Immature natural killer cell (primary cell): Measurements from ENCODE around the gene LGI4. TPM values are rescaled to one million over a fixed set of nuclear protein-coding genes. Genes with fewer than 3 reads are reported as not detected.

ENCODE experiments used
- DNase-seq, 3 donors: peaks; one replicate each; pipeline ENCODE4 v3.0.0; 2022; ENCODE audit warnings: mixed read lengths in 1 of 3
- H3K27ac Mint-ChIP-seq, 6 donors: one replicate each; pipeline ENCODE4 v1.8.0; 2020; ENCODE audit warnings: mixed read lengths in 6 of 6, mild to moderate bottlenecking in 5 of 6, inconsistent platforms in 4 of 6, moderate library complexity in 3 of 6
- H3K27me3 Mint-ChIP-seq, 3 donors: one replicate each; pipeline ENCODE4 v1.8.0; 2020 to 2021; ENCODE audit warnings: low read depth in 3 of 3, mild to moderate bottlenecking in 3 of 3, mixed read lengths in 3 of 3, moderate library complexity in 3 of 3, inconsistent platforms in 1 of 3
- H3K36me3 Mint-ChIP-seq, 3 donors: one replicate each; pipeline ENCODE4 v1.8.0; 2020; ENCODE audit warnings: mixed read lengths in 3 of 3, inconsistent platforms in 2 of 3, mild to moderate bottlenecking in 2 of 3
- H3K4me1 Mint-ChIP-seq, 2 donors: one replicate each; pipeline ENCODE4 v1.8.0; 2020; ENCODE audit warnings: inconsistent platforms in 2 of 2, mild to moderate bottlenecking in 2 of 2, mixed read lengths in 2 of 2, moderate library complexity in 1 of 2
- H3K4me3 Mint-ChIP-seq, 5 donors: one replicate each; pipeline ENCODE4 v1.8.0; 2020; ENCODE audit warnings: mild to moderate bottlenecking in 5 of 5, mixed read lengths in 5 of 5, inconsistent platforms in 3 of 5, moderate library complexity in 3 of 5
- H3K9me3 Mint-ChIP-seq, 6 donors: one replicate each; pipeline ENCODE4 v1.8.0; 2020; ENCODE audit warnings: mild to moderate bottlenecking in 6 of 6, mixed read lengths in 6 of 6, inconsistent platforms in 4 of 6, moderate library complexity in 3 of 6
- polyA plus RNA-seq, 3 donors: library from polyadenylated mRNA; unstranded; fragments of 300-500 nt; fragmentation: Illumina TruSeq; gene quantifications; one replicate each; pipeline ENCODE4 v1.2.3, GENCODE V29; 2021

The LGI4 gene
- polyA plus RNA-seq, 3 donors from 2014 or later = not detected

- H3K36me3 Mint-ChIP-seq = peaks cover 0 to 7% (median 0%) of the 10 kb centered on the region in 3 donors
- peaks cover 28 to 36% of the 10 kb centered on the region in 2 donors for H3K4me1 Mint-ChIP-seq
- H3K27ac Mint-ChIP-seq = peak within 1 kb of the TSS in 4 of 6 donors; percentile 2 to 89 (median 20)
Measured at GRCh38 chr19:35143231-35143715, 8.4 kb upstream of the LGI4 start, which contains the start of gene FXYD7. FXYD7 (plus strand) TSS chr19:35143255; CDS start chr19:35143334, 79 bp downstream.

GRCh38 chr19:35142606-35143230 lies 7.9 kb upstream of the LGI4 start:
- Mint-ChIP-seq H3K27me3 (peaks cover 4 to 10% (median 4%) of the 10 kb centered on the region in 3 donors), H3K4me1 (peaks cover 28 to 36% of the 10 kb centered on the region in 2 donors), H3K4me3 (peak overlapping the region in 4 of 5 donors; percentile 58 to 80 (median 66)), H3K36me3 (peaks cover 0 to 7% (median 0%) of the 10 kb centered on the region in 3 donors), H3K9me3 (no peaks in the 10 kb centered on the region), H3K27ac (peak overlapping the region in 1 of 6 donors; percentile 62)
- peak; percentile 64 to 68 (median 66) for DNase-seq

More at GRCh38 chr19:35143231-35143715, 8.4 kb upstream of the LGI4 start, which contains the start of gene FXYD7:
- H3K27me3 Mint-ChIP-seq = peaks cover 2 to 10% (median 4%) of the 10 kb centered on the region in 3 donors
- peak within 1 kb of the TSS; percentile 58 to 87 (median 73) for H3K4me3 Mint-ChIP-seq
- no peaks in the 10 kb centered on the region for H3K9me3 Mint-ChIP-seq
- DNase-seq = peak; percentile 30 to 33 (median 31)

DNA sequence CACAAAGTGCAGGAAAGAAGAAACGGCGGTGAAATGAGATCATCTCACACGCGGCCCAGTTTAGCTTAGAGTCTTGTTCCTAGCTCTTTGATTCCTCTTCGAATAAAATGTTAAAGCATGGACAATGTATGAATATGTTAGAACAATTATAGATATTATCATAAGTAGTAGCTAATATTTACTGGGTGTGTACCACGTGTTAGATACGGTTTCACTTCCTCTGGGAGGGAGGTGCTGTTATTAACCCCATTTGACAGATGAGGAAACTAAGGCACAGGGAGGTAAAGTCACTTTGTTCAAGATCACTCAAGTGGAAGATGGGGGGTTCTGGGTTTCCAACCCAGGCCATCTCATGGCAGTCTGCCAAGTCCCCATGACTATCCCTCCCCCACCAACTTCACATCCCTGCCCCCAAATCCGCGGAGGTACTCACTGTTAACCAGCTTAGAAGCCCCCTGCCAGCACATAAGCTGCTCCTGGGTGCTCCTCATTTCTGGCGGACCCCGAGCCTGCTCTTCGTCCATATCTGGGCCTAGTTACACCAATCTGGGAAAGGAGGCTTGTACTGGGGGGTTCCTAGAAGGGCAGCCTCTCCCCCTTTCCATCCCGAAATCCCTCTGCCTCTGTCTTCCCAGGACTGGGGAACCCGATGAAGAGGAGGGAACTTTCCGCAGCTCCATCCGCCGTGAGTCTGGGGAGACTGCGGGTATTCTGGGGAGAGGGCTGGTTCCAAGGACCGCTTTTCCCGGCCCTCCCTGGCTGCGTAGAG lies 7.2 kb upstream of the LGI4 start:
- Mint-ChIP-seq H3K27ac (peak overlapping the region in 5 of 6 donors; percentile 7 to 72 (median 51)), H3K4me3 (peak overlapping the region; percentile 70 to 87 (median 80)), H3K4me1 (peaks cover 28 to 41% of the 10 kb centered on the region in 2 donors), H3K9me3 (no peaks in the 10 kb centered on the region), H3K36me3 (peaks cover 0 to 7% (median 0%) of the 10 kb centered on the region in 3 donors), H3K27me3 (peaks cover 4 to 10% (median 4%) of the 10 kb centered on the region in 3 donors)
- DNase-seq = no peak

DNA sequence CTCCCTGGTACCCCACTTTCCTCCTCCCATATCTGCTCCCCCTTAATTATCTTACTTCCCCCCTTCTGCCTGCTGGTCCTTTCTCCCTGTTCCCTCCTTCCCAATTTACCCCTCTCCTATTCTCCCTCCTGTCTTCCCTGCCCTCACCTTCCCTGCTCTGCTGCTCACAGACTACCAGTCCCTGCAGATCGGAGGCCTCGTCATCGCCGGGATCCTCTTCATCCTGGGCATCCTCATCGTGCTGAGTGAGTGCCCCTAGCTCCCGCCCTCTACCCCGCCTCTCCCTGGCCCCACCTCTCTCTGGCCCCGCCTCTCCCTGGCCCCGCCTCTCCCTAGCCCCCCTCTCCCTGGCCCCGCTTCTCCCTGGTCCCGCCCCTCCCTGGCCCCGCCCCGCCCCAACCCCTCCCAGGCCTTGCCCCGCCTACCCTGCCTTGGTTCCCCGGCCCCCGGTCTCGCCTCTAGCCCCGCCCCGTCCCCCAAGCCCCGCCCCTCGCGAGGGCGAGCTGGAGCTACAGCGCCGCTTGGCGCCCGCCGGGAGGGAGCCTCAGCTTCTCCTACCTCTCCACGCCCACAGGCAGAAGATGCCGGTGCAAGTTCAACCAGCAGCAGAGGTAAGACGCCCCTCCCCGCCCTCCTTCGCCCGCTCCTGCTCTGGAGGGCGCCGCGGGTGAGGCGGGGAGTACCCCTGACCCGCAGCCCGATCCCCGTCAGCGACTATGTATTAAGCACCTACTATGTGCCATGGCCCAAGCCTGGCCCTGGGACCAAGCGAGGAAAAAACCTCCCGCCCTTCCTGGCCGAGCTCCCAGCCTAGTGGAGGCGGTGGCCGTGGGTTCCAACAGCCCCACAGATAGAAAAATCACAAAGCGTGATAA lies 6.3 kb upstream of the LGI4 start:
- H3K27ac Mint-ChIP-seq = peak overlapping the region in 5 of 6 donors; percentile 50 to 82 (median 77)
- H3K9me3 Mint-ChIP-seq = no peaks in the 10 kb centered on the region
- peaks cover 0 to 7% (median 0%) of the 10 kb centered on the region in 3 donors for H3K36me3 Mint-ChIP-seq
- DNase-seq = peak; percentile 86 to 89 (median 87)
- peak overlapping the region; percentile 70 to 87 (median 80) for H3K4me3 Mint-ChIP-seq
- H3K27me3 Mint-ChIP-seq = peaks cover 4 to 10% (median 6%) of the 10 kb centered on the region in 3 donors
- peaks cover 28 to 42% of the 10 kb centered on the region in 2 donors for H3K4me1 Mint-ChIP-seq

DNA sequence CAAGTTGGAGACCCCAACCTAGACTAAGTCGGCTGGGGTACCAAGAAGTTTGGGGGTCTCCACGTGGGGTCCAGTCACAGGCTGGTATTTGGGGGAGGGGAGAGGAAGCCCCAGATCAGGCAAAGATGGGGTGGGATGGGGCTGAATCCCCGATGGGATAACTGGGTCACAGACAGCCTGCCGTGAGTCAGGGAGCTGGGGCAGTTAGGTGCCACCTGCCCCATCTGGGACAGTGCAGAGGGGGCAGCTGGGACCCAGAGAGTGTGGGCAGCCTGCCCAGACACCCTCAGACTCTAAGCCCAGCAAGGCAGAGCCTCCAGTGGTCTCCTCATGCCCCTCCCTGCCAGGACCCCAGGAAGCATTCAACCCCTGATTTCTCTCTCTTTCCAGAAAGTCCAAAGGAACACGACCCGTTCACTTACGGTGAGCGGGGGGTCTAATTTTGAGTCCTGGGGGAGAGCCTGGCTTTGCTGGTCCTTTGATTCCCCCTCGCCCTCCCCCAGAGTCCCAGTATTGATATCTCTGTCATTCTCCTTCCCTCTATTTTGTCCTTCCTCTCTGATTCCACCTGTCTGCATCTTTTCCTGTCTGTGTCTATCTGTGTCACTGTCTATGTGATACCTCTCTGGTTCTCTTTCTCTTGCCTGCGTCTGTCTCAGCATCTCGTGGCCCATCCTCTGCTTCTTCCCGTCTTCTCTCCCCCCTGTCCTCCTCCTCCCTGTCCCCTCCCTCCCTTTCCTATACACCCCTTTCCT lies 5.5 kb upstream of the LGI4 start:
- H3K4me1 Mint-ChIP-seq = peaks cover 28 to 40% of the 10 kb centered on the region in 2 donors
- no peaks in the 10 kb centered on the region for H3K9me3 Mint-ChIP-seq
- no peak for DNase-seq
- peak overlapping the region in 4 of 5 donors; percentile 28 to 61 (median 46) for H3K4me3 Mint-ChIP-seq
- H3K27ac Mint-ChIP-seq = peak overlapping the region in 5 of 6 donors; percentile 12 to 78 (median 48)
- H3K36me3 Mint-ChIP-seq = peaks cover 0 to 7% (median 0%) of the 10 kb centered on the region in 3 donors
- H3K27me3 Mint-ChIP-seq = peaks cover 6 to 10% (median 6%) of the 10 kb centered on the region in 3 donors

DNA sequence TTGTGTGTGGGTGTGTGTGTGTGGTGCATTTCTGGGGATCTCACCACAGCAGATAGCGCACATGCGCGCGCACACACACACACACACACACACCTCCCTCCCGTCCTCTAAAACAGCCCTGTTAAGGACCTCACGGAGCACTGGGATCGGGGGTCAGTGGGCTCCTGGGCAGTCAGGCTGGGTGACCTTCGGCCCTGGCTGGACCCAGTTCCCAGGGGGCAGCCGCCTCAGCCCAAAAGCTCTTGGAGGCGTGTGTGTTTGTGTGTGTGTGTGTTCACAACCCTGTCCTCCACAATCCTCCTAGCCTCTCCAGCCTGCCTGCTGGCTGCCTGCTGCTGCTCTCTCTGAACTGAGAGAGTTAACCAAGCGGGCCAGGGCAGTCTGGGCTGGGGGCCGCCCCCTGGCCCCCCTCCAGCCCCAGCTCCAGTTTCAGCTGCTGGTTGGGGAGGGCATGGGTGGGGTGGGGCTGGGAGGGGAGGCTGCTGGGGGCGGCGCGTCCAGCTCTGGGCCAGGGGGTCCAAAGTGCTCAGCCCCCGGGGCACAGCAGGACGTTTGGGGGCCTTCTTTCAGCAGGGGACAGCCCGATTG lies 3.5 kb upstream of the LGI4 start, which contains the start of gene FXYD1:
Gene FXYD1 (plus strand): TSS at position 520 of the 588 bp plus-strand sequence. CDS start 1,256 bp downstream, outside the sequence.
- no peak for DNase-seq
- Mint-ChIP-seq H3K27ac (peak within 1 kb of the TSS in 1 of 6 donors; percentile 64), H3K4me1 (peaks cover 20 to 27% of the 10 kb centered on the region in 2 donors), H3K4me3 (peak within 1 kb of the TSS in 2 of 5 donors; percentile 8 to 19), H3K27me3 (peaks cover 6 to 9% (median 6%) of the 10 kb centered on the region in 3 donors), H3K9me3 (no peaks in the 10 kb centered on the region), H3K36me3 (peaks cover 0 to 11% (median 0%) of the 10 kb centered on the region in 3 donors)

DNA sequence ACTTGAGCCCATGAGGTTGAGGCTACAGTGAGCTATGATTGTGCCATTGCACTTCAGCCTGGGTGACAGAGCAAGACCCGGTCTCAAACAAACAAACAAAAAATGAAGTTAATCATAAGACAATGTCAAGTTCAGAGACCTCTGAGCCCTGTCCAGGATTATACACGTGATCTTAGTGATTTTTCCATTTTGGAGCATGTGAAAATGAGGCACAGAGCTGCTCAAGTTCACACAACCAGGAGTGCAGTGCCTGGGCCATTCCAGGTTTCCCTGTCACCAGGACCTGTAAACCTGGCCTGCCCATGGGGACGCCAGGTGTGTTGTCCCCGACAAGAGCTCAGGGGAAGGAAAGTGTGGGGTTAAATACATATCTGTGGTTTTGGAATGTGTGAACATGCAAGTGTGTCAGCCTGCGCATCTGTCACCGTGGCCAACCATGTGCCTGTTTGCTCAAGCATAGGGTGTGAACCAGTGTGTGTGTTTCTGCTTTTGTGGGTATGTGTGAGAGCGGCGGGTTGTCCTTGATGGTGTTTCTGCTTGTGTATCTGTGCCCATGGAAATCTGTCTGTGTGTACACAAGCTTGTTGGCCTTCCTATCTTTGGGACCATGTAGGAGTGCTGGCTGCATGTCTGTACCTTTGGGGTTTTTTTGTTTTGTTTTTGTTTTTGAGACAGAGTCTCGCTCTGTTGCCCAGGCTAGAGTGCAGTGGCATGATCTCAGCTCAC lies 2.3 kb upstream of the LGI4 start:
- peak overlapping the region in 1 of 6 donors; percentile 64 for H3K27ac Mint-ChIP-seq
- H3K27me3 Mint-ChIP-seq = peaks cover 6 to 10% (median 6%) of the 10 kb centered on the region in 3 donors
- H3K4me3 Mint-ChIP-seq = no peak overlapping the region
- DNase-seq = no peak
- peaks cover 0 to 11% (median 0%) of the 10 kb centered on the region in 3 donors for H3K36me3 Mint-ChIP-seq
- peaks cover 18 to 23% of the 10 kb centered on the region in 2 donors for H3K4me1 Mint-ChIP-seq
- H3K9me3 Mint-ChIP-seq = no peaks in the 10 kb centered on the region

DNA sequence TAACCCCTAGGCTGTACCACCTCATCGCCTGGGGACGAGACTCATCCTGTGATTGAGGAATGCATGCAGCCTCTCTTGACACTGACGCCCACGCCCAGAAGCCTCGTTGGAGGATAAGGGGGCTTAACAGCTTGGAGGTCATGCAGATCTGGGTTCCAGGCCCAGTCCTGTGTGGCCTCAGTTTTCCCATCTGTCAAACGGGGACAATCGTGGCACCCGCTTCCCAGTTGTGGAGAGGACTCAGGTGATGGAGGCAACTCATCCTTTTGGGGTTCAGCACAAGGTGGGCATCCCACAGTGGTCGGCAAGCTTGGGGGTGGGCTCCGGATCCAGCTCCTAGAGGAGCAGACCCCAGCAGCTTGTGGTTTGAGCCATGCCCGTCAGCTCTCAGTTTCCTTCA lies 1.4 kb upstream of the LGI4 start:
- Mint-ChIP-seq H3K36me3 (peaks cover 0 to 11% (median 0%) of the 10 kb centered on the region in 3 donors), H3K4me1 (peaks cover 9 to 14% of the 10 kb centered on the region in 2 donors), H3K9me3 (no peaks in the 10 kb centered on the region), H3K27ac (no peak overlapping the region), H3K27me3 (peaks cover 3 to 6% (median 4%) of the 10 kb centered on the region in 3 donors), H3K4me3 (no peak overlapping the region)
- DNase-seq = no peak

- H3K9me3 Mint-ChIP-seq = no peaks in the 10 kb centered on the region
- H3K4me3 Mint-ChIP-seq = no peak overlapping the region
- peaks cover 1 to 8% of the 10 kb centered on the region in 2 donors for H3K4me1 Mint-ChIP-seq
- H3K27me3 Mint-ChIP-seq = peaks cover 2 to 5% (median 4%) of the 10 kb centered on the region in 3 donors
- H3K27ac Mint-ChIP-seq = no peak overlapping the region
- H3K36me3 Mint-ChIP-seq = peaks cover 0 to 5% (median 0%) of the 10 kb centered on the region in 3 donors
- DNase-seq = peak; percentile 52 to 62 (median 59)
Measured at GRCh38 chr19:35135389-35135909, 590 bp upstream of the LGI4 start.

DNA sequence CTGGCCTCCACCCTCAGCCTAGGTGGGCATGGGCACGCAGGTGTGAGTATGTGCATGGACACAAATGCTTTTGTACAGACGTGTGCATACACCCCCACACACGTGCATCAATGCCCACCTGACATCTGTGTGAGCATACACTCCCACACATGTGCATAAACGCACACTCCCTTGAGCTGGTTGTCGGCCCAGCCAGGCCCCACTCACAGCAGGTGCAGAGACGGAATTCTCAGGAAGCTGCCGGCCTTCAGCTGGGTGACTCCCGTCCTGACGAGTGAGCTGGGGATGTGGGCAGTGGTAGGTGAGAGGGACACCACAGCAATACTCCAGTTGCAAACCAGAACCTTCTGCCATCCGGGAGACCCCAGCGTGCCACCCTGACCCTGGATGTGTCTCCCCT lies 1.0 kb downstream of the LGI4 start:
- Mint-ChIP-seq H3K27ac (no peak overlapping the region), H3K4me1 (peaks cover 0 to 8% of the 10 kb centered on the region in 2 donors), H3K9me3 (no peaks in the 10 kb centered on the region), H3K27me3 (peaks cover 2 to 5% (median 4%) of the 10 kb centered on the region in 3 donors), H3K4me3 (no peak overlapping the region), H3K36me3 (peaks cover 0 to 4% (median 0%) of the 10 kb centered on the region in 3 donors)
- no peak for DNase-seq

GRCh38 chr19:35132254-35132653 lies 2.6 kb downstream of the LGI4 start:
- DNase-seq = no peak
- Mint-ChIP-seq H3K4me3 (no peak overlapping the region), H3K36me3 (peaks cover 0 to 4% (median 0%) of the 10 kb centered on the region in 3 donors), H3K27ac (no peak overlapping the region), H3K9me3 (no peaks in the 10 kb centered on the region), H3K4me1 (peaks cover 0 to 5% of the 10 kb centered on the region in 2 donors), H3K27me3 (peaks cover 2 to 6% (median 2%) of the 10 kb centered on the region in 3 donors)
